Nephron (organoid): ENCODE measurements around the gene MVK.

Experiments used
- H3K27ac Mint-ChIP-seq, 3 experiments: 2 replicates each; pipeline ENCODE4 v1.8.0; 2020; ENCODE audit warnings: mixed read lengths in 3 of 3, mild to moderate bottlenecking in 2 of 3, moderate library complexity in 1 of 3
- H3K27me3 Mint-ChIP-seq: 2 replicates; pipeline ENCODE4 v1.8.0; 2021; ENCODE audit warnings: low read depth, mild to moderate bottlenecking, moderate library complexity, mixed read lengths
- H3K36me3 Mint-ChIP-seq: 2 replicates; pipeline ENCODE4 v1.8.0; 2020; ENCODE audit warnings: low read depth, mixed read lengths
- H3K4me1 Mint-ChIP-seq: 2 replicates; pipeline ENCODE4 v1.8.0; 2020; ENCODE audit warnings: mixed read lengths
- H3K4me3 Mint-ChIP-seq, 3 experiments: 2 replicates each; pipeline ENCODE4 v1.8.0; 2020; ENCODE audit warnings: mild to moderate bottlenecking in 3 of 3, mixed read lengths in 3 of 3, moderate library complexity in 2 of 3
- H3K9me3 Mint-ChIP-seq: 2 replicates; pipeline ENCODE4 v1.8.0; 2020; ENCODE audit warnings: mixed read lengths
- TF ChIP-seq, protein P1 (sequence below), 3 experiments: fragments of 200-600 bp; sonication (generic); IDR thresholded peaks; one replicate each; pipeline ENCODE4 v1.5.0; 2021; ENCODE audit warnings: antibody characterized with exemption in 3 of 3; ENCODE audit not compliant: unreplicated experiment in 3 of 3

Gene MVK

DNA sequence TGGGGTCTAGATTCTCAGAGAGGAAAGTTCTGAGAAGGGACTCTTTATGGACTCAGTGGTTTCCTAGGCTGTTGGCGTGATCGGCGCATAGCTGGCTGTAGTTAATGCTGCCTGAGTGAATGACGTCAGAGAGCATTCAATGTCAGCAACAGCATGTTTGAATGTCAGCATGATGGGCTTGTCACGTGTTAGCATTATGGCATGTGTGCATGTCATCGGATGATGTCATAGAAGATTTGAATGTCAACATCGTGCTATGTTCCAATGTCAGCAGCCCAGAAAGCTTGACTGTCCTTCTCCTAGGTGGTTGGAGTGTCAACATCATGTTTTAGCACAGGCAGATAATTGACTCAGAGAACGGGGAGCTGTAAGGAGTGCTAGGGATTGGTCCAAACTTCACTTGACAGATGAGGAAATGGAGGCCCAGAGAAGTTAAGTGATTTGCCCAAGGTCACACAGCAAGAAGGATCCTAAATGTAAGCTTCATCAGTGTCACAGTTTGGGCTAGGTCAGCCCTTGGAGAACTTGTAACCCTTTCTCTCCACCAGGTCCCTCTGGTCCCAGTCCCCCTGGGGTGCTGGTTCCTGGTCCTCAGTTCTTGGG lies 45.5 kb downstream of the MVK start:
- Mint-ChIP-seq H3K36me3 (no peaks in the 10 kb centered on the region), H3K4me3 (no peak overlapping the region), H3K27me3 (peaks cover 62% of the 10 kb centered on the region), H3K27ac (no peak overlapping the region), H3K9me3 (no peaks in the 10 kb centered on the region), H3K4me1 (peaks cover 14% of the 10 kb centered on the region)
- TF ChIP-seq, protein P1, sequence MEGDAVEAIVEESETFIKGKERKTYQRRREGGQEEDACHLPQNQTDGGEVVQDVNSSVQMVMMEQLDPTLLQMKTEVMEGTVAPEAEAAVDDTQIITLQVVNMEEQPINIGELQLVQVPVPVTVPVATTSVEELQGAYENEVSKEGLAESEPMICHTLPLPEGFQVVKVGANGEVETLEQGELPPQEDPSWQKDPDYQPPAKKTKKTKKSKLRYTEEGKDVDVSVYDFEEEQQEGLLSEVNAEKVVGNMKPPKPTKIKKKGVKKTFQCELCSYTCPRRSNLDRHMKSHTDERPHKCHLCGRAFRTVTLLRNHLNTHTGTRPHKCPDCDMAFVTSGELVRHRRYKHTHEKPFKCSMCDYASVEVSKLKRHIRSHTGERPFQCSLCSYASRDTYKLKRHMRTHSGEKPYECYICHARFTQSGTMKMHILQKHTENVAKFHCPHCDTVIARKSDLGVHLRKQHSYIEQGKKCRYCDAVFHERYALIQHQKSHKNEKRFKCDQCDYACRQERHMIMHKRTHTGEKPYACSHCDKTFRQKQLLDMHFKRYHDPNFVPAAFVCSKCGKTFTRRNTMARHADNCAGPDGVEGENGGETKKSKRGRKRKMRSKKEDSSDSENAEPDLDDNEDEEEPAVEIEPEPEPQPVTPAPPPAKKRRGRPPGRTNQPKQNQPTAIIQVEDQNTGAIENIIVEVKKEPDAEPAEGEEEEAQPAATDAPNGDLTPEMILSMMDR (IDR thresholded peaks at IDR 0.05; ENCODE audit: unreplicated experiment in 3 of 3): no peak

DNA sequence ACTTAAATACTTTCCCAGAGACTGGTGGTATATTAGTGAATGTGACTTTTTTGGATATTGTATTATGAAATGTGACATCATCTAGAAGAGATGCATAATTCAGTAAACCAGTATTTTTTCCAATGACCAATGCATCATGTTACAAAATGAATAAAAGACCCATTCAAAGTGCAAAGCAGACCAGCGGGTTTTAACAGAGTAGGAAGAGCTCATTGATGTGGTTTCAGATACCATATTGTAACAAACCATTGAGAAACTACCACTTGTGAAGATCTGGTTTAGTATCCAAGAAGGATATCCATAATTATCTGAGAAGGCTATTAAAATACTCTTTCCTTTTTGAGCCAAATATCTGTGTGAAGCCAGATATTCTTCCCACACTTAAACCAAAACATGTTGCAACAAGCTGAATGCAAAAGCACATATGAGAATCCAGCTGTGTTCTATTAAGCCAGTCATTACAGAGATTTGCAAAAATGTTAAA lies 47.7 kb downstream of the MVK start:
- TF ChIP-seq, protein P1 (IDR thresholded peaks at IDR 0.05; ENCODE audit: unreplicated experiment in 3 of 3): no peak
- no peaks in the 10 kb centered on the region for H3K36me3 Mint-ChIP-seq
- H3K4me1 Mint-ChIP-seq: peaks cover 14% of the 10 kb centered on the region
- no peaks in the 10 kb centered on the region for H3K9me3 Mint-ChIP-seq
- no peak overlapping the region for H3K27ac Mint-ChIP-seq
- H3K27me3 Mint-ChIP-seq: peaks cover 51% of the 10 kb centered on the region
- no peak overlapping the region for H3K4me3 Mint-ChIP-seq

DNA sequence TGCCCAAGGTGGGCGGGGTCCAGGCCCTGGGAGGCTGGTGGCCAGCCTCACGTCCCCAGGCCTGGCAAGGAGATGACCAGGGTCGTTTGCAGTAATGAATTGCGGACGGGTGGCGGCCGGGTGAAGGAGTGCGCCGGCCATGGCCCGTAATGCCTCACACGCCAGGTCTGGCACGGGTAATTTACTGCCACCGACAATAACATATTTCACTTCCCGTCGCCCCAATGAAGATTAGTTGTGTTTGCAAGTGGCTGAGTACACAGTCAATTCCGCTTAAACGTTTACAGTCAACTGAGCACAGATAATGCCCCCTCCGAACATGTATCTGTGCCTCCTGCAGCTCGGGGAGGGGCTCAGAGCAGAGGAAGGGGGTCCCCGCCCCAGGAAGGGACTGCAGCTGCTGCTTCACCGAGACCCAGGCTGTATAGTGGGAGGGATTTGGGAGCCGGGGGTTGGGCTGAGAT lies 48.3 kb downstream of the MVK start:
- TF ChIP-seq, protein P1 (IDR thresholded peaks at IDR 0.05; ENCODE audit: unreplicated experiment in 3 of 3): no peak
- H3K9me3 Mint-ChIP-seq: no peaks in the 10 kb centered on the region
- peaks cover 14% of the 10 kb centered on the region for H3K4me1 Mint-ChIP-seq
- no peaks in the 10 kb centered on the region for H3K36me3 Mint-ChIP-seq
- peak overlapping the region in 2 of 3 experiments; percentile 20 to 26 for H3K4me3 Mint-ChIP-seq
- no peak overlapping the region for H3K27ac Mint-ChIP-seq
- peaks cover 52% of the 10 kb centered on the region for H3K27me3 Mint-ChIP-seq

DNA sequence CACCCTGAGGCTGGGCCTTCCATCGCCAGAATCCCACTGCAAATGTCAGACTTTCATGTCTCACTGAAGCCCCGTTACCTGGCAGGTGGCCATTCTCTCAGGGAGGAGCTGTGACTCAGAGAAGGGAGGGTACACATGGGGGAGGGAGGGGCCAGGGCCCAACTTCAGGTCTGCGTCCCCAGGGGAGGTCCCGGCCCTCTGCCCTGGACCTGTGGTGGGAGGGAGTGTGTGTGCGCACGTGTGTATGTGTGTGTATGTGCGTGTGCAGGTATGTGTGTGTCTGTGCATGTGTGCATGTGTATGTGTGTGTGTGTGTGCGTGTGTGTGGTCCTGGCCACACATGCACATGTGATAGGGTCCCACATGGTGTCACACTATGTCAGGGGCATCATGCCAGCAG lies 50.9 kb downstream of the MVK start:
- Mint-ChIP-seq H3K36me3 (no peaks in the 10 kb centered on the region), H3K9me3 (no peaks in the 10 kb centered on the region), H3K27ac (no peak overlapping the region), H3K27me3 (peaks cover 56% of the 10 kb centered on the region), H3K4me3 (no peak overlapping the region), H3K4me1 (peaks cover 14% of the 10 kb centered on the region)
- TF ChIP-seq, protein P1 (IDR thresholded peaks at IDR 0.05; ENCODE audit: unreplicated experiment in 3 of 3): no peak

DNA sequence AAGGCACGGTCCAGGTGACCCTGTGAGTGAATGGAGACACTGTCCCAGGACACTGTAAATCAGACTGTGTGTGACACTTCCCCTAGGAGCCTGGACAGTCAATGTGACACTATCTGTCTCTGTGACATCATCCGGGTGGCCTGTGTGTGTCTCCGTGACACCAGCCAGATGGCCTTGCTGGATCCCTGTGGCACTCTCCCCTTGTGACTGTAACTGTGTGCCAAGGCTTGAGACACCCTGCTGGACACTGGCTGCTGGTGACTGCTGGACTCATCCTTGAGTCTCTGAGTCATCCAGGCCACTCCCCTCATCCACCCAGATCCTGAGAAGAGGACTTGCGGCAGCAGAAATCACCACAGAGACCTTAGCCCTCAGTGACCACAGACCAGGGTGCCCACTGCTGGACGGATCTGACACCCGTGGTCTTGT lies 51.6 kb downstream of the MVK start:
- H3K36me3 Mint-ChIP-seq: no peaks in the 10 kb centered on the region
- peaks cover 14% of the 10 kb centered on the region for H3K4me1 Mint-ChIP-seq
- no peak overlapping the region for H3K4me3 Mint-ChIP-seq

More for the DNA sequence above, 51.6 kb downstream of the MVK start:
- peaks cover 54% of the 10 kb centered on the region for H3K27me3 Mint-ChIP-seq
- H3K27ac Mint-ChIP-seq: no peak overlapping the region
- TF ChIP-seq, protein P1 (IDR thresholded peaks at IDR 0.05; ENCODE audit: unreplicated experiment in 3 of 3): no peak
- no peaks in the 10 kb centered on the region for H3K9me3 Mint-ChIP-seq
